GM10248 (cell line): Measurements from ENCODE around the gene RMDN3.

Source experiments
- CTCF ChIA-PET: fragments of 300-600 bp; sonication (Branson Sonifier 250); formaldehyde crosslinking; extraction: SDS; loops from one replicate; lab custom pipeline; 2021; ENCODE audit warnings: antibody characterized with exemption; lab: Yijun Ruan, JAX
- POLR2A ChIA-PET: fragments of 350-650 bp; sonication (Branson Sonifier 250); formaldehyde crosslinking; extraction: SDS; loops from one replicate; lab custom pipeline; 2020; ENCODE audit warnings: antibody characterized with exemption; lab: Yijun Ruan, JAX
- DNase-seq: peaks from one replicate; pipeline ENCODE4 v3.0.0; 2012; ENCODE audit errors: extremely low spot score
- TF ChIP-seq, protein P1 (sequence below): IDR thresholded peaks from 2 replicates; pipeline ENCODE4 v1.5.1; 2012; ENCODE audit warnings: mild to moderate bottlenecking, low read depth; ENCODE audit errors: extremely low read depth, missing control alignments, control extremely low read depth

Gene RMDN3

DNA sequence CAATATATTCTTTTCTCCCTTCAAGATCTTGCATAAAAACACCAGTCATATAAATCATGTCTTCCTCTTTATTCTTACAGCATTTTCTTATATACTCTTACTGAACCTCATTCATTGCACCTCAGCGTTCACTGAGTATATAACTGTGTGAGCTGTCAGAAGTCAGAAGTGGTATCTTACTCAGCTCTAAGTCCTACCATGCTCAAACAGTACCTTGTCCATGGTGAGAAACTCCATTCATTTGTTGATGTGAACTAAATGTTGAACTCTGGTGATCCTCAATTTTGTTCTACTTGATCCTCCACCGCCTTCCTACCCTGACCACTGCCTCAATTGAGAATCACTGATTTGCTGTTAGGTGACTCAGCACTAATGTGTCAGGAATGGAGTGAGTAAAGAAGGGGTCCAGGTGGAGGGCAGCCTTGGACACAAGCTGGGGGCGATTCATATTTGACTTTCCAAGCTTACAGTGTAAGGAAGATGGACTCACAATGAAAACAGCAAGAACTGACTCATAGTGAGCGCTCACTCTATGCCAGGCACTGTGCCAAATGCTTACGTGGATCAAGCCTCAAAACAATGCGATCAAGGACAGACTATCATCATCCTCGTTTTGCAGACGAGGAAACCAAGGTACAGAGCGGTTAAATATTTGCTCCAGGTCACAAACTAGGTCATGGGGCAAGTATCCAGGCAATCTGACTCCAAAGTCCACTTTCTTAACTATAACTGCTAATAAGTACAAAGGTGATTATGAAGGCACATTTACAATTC is 38.3 kb upstream of the RMDN3 start:
- TF ChIP-seq, protein P1, sequence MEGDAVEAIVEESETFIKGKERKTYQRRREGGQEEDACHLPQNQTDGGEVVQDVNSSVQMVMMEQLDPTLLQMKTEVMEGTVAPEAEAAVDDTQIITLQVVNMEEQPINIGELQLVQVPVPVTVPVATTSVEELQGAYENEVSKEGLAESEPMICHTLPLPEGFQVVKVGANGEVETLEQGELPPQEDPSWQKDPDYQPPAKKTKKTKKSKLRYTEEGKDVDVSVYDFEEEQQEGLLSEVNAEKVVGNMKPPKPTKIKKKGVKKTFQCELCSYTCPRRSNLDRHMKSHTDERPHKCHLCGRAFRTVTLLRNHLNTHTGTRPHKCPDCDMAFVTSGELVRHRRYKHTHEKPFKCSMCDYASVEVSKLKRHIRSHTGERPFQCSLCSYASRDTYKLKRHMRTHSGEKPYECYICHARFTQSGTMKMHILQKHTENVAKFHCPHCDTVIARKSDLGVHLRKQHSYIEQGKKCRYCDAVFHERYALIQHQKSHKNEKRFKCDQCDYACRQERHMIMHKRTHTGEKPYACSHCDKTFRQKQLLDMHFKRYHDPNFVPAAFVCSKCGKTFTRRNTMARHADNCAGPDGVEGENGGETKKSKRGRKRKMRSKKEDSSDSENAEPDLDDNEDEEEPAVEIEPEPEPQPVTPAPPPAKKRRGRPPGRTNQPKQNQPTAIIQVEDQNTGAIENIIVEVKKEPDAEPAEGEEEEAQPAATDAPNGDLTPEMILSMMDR: no peak
- ChIA-PET POLR2A (no interaction called here), CTCF (interaction anchor here (1.3 to 4.5 kb wide), 3 partner anchors 9 to 16 kb away, joined by 3 to 26 read pairs (median 3); no protein-coding TSS in a partner anchor)
- no peak for DNase-seq

DNA sequence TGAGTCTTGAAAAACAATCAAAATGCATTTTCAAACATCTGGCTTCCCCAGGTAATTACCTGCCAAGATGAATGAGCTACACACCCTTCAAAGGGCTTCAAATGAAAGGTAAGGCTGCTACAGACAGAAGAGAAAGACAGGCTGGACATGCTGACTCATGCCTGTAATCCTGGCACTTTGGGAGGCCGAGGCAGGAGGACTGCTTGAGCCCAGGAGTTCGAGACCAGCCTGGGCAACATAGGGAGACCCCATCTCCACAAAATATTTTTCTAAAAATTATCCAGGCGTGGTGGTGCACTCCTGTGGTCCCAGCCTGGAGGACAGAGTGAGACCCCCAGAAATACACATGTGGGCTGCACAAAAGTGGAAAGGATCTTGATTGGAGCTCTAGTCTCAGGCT is 37.3 kb upstream of the RMDN3 start:
- DNase-seq: no peak
- TF ChIP-seq, protein P1: no peak
- ChIA-PET POLR2A (no interaction called here), CTCF (interaction anchor here (1.0 to 4.5 kb wide), 4 partner anchors 9 to 26 kb away, joined by 3 to 26 read pairs (median 3); no protein-coding TSS in a partner anchor)

DNA sequence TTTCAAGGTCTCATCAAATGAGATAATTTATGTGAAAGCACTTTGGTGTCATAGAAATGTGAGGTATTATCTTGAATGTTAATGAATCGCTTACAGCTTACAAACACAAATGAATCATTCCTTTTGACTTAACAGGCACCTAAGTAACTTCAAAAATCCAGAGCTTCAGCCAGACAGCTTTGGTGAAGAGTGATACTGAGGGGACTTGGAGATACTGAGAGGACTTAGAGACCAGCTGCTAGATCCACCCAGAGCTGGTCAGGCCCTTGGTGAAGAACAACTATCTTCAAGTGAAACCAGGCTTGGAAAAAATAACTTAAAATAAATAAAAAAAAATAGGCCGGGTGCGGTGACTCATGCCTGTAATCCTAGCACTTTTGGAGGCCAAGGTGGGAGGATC is 35.7 kb upstream of the RMDN3 start:
- ChIA-PET CTCF (interaction anchor here (0.7 to 1.8 kb wide), 4 partner anchors 8 to 89 kb away, joined by 3 to 9 read pairs (median 4); no protein-coding TSS in a partner anchor), POLR2A (no interaction called here)
- no peak for DNase-seq
- TF ChIP-seq, protein P1: no peak

DNA sequence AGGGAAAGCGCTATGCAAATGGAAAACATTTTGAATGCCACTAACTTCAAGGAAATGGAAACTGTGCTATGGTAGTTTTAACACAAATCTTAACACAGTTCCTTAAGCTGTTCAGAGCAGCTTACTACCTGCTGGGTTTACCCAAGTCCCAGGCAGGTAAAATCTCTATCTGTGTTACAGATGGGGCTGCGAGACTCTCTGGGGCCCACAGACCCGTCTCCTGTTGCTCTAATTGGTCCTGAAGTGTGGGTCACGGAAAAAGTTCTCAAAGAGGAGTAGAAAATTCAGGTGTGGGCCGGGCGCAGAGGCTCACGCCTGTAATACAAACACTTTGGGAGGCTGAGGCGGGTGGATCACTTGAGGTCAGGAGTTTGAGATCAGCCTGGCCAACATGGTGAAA is 34.9 kb upstream of the RMDN3 start:
- POLR2A ChIA-PET: no interaction called here

DNA sequence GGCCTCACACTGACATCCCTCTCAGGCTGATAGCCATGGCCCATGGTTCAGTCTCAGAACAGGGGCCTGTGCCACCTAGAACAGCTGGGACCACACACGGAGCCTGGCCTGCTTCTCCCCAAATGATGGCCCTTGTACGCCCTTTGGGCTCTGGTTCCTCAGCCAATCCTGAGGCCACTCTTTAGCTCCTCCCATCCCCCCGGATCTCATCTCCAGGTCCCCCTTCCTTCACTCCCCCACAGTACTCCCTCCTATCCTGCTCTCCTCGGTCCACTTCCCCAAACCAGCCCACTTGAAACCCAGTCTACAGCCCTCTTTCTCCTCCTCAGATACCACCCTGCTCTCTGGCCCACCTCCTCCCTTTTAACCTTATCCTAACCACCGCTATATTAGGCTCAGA is 34.1 kb upstream of the RMDN3 start:
- no peak for DNase-seq
- POLR2A ChIA-PET: no interaction called here
- TF ChIP-seq, protein P1: no peak
- CTCF ChIA-PET: interaction anchor here (1.3 to 1.4 kb wide), 2 partner anchors 70 to 111 kb away, joined by 3 to 5 read pairs; no protein-coding TSS in a partner anchor

More for the DNA sequence above, 34.9 kb upstream of the RMDN3 start:
- CTCF ChIA-PET: interaction anchor here (0.7 to 1.8 kb wide), 4 partner anchors 8 to 616 kb away, joined by 3 to 9 read pairs (median 3); no protein-coding TSS in a partner anchor
- no peak for DNase-seq
- TF ChIP-seq, protein P1: no peak

DNA sequence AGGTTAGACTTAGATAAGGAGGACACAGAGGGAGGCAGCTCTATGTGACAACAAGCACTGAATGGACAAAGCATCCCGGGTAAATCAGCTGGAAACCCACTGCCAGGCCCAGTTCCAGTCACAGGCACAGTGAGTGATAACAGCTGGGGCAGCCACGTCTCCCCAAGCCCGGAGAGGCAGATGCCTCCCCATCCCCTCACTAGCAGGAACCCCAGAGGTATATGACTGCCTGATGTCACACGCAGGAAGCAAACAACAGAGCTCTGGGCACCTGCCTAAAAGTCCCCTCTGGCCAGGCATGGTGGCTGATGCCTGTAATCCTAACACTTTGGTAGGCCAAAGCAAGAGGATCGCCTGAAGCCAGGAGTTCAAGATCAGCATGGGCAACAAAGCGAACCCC is 32.9 kb upstream of the RMDN3 start:
- ChIA-PET CTCF (interaction anchor here (1.3 to 3.3 kb wide), 4 partner anchors 9 to 199 kb away, joined by 4 to 11 read pairs (median 4); partner anchors contain the start of gene VPS18), POLR2A (no interaction called here)
- no peak for DNase-seq
- TF ChIP-seq, protein P1: no peak
